ENCODE results near the gene ANP32B.

- TF ChIP-seq CTCF (IDR thresholded peaks at IDR 0.05): no peak
- TF ChIP-seq POLR2A (IDR thresholded peaks at IDR 0.05): no peak
These were observed 74.1 kb downstream of the ANP32B start for GRCh38 chr9:98057138-98057799.
